ENCODE data around the gene MUC5AC.

GRCh38 chr11:1125803-1126202 is 31.9 kb upstream of the MUC5AC start:
- TF ChIP-seq EZH2 (IDR thresholded peaks at IDR 0.05; ENCODE audit: low read length) (no peak), CTCF (optimal IDR thresholded peaks at IDR 0.05 in 1 of 3, IDR thresholded peaks at IDR 0.05 in 1 of 3, conservative IDR thresholded peaks at IDR 0.05 in 1 of 3; ENCODE audit: extremely low read depth in 1 of 3, insufficient read depth in 2 of 3, low read length in 3 of 3) (no peak)
